ENCODE results near the gene IDUA. TPM values are rescaled to one million over a fixed set of nuclear protein-coding genes. Genes with fewer than 3 reads are reported as not detected.

Gene IDUA
- total RNA-seq, 1 experiment from 2014 or later = 46.6 TPM

- Histone ChIP-seq H3K79me2 (ENCODE audit: low read depth) (no peaks in the 10 kb centered on the region), H3K27me3 (ENCODE audit: insufficient read depth, low read depth) (no peaks in the 10 kb centered on the region), H3K9me2 (ENCODE audit: insufficient read depth) (no peaks in the 10 kb centered on the region), H4K20me1 (ENCODE audit: insufficient read depth) (no peaks in the 10 kb centered on the region), H3F3A (ENCODE audit: insufficient read depth, low read depth) (no peaks in the 10 kb centered on the region), H3K27ac (no peak overlapping the region), H3K4me3 (no peak overlapping the region), H3K4me2 (no peak overlapping the region), H2AFZ (no peak overlapping the region), H3K4me1 (replicated peaks; ENCODE audit: insufficient read depth) (no peaks in the 10 kb centered on the region), H3K9me3 (ENCODE audit: insufficient read depth, low read depth) (no peaks in the 10 kb centered on the region), H3K36me3 (ENCODE audit: low read depth) (no peaks in the 10 kb centered on the region)
- POLR2A ChIA-PET (ENCODE audit: unreplicated experiment) = no interaction called here
- TF ChIP-seq EZH2 (IDR thresholded peaks at IDR 0.05; ENCODE audit: low read depth) (no peak), CTCF (conservative IDR thresholded peaks at IDR 0.05) (no peak)
- BruUV-seq (replicated peaks) = no TSS peak
- no peak for DNase-seq
- CTCF ChIA-PET = no interaction called here
- intact Hi-C loops (cut with micrococcal nuclease; ENCODE audit: unreplicated experiment) = no loop called here
Measured at GRCh38 chr4:960636-961350, 26.1 kb upstream of the IDUA start.

- H2AFZ ChIP-seq = no peak overlapping the region
- no peaks in the 10 kb centered on the region for H3K4me1 ChIP-seq (replicated peaks; ENCODE audit: insufficient read depth)
- BruUV-seq (replicated peaks) = no TSS peak
- DNase-seq = no peak
- no peaks in the 10 kb centered on the region for H3K36me3 ChIP-seq (ENCODE audit: low read depth)
- intact Hi-C loops (cut with micrococcal nuclease; ENCODE audit: unreplicated experiment) = no loop called here
- TF ChIP-seq EZH2 (IDR thresholded peaks at IDR 0.05; ENCODE audit: low read depth) = no peak
- TF ChIP-seq CTCF (conservative IDR thresholded peaks at IDR 0.05) = no peak
- H3K9me3 ChIP-seq (ENCODE audit: insufficient read depth, low read depth) = no peaks in the 10 kb centered on the region
- no peak overlapping the region for H3K4me3 ChIP-seq
- no peak overlapping the region for H3K4me2 ChIP-seq
- POLR2A ChIA-PET (ENCODE audit: unreplicated experiment) = no interaction called here
- no peaks in the 10 kb centered on the region for H3K79me2 ChIP-seq (ENCODE audit: low read depth)
- no peaks in the 10 kb centered on the region for H3K9me2 ChIP-seq (ENCODE audit: insufficient read depth)
- no peaks in the 10 kb centered on the region for H4K20me1 ChIP-seq (ENCODE audit: insufficient read depth)
- CTCF ChIA-PET = no interaction called here
- no peaks in the 10 kb centered on the region for H3K27me3 ChIP-seq (ENCODE audit: insufficient read depth, low read depth)
- no peaks in the 10 kb centered on the region for H3F3A ChIP-seq (ENCODE audit: insufficient read depth, low read depth)
- no peak overlapping the region for H3K27ac ChIP-seq
Measured at GRCh38 chr4:961351-962230, 25.3 kb upstream of the IDUA start.

GRCh38 chr4:962231-963208, 24.3 kb upstream of the IDUA start:
- Histone ChIP-seq H3K9me2 (ENCODE audit: insufficient read depth) (no peaks in the 10 kb centered on the region), H3K4me3 (no peak overlapping the region), H3K36me3 (ENCODE audit: low read depth) (no peaks in the 10 kb centered on the region), H3K27me3 (ENCODE audit: insufficient read depth, low read depth) (no peaks in the 10 kb centered on the region), H2AFZ (no peak overlapping the region), H3F3A (ENCODE audit: insufficient read depth, low read depth) (no peaks in the 10 kb centered on the region), H4K20me1 (ENCODE audit: insufficient read depth) (no peaks in the 10 kb centered on the region), H3K4me1 (replicated peaks; ENCODE audit: insufficient read depth) (no peaks in the 10 kb centered on the region), H3K79me2 (ENCODE audit: low read depth) (no peaks in the 10 kb centered on the region), H3K4me2 (no peak overlapping the region), H3K9me3 (ENCODE audit: insufficient read depth, low read depth) (no peaks in the 10 kb centered on the region), H3K27ac (no peak overlapping the region)
- TF ChIP-seq CTCF (conservative IDR thresholded peaks at IDR 0.05) = no peak
- TF ChIP-seq EZH2 (IDR thresholded peaks at IDR 0.05; ENCODE audit: low read depth) = no peak
- no TSS peak for BruUV-seq (replicated peaks)
- DNase-seq = no peak
- POLR2A ChIA-PET (ENCODE audit: unreplicated experiment) = interaction anchor here (0.6 kb wide), 1 partner anchor 9 kb away, joined by 14 read pairs; no protein-coding TSS in a partner anchor
- intact Hi-C loops (cut with micrococcal nuclease; ENCODE audit: unreplicated experiment) = no loop called here
- CTCF ChIA-PET = no interaction called here
